ENCODE measurements around the gene IFNL1. TPM values are rescaled to one million over a fixed set of nuclear protein-coding genes. Genes with fewer than 3 reads are reported as not detected.
"Not testable (repeated sequence)": the region's sequence is repeated elsewhere in the genome, so short reads cannot be mapped to it uniquely, and the experiment has no call there.

The IFNL1 gene
- total RNA-seq, 1 donor from 2014 or later = not detected

DNA sequence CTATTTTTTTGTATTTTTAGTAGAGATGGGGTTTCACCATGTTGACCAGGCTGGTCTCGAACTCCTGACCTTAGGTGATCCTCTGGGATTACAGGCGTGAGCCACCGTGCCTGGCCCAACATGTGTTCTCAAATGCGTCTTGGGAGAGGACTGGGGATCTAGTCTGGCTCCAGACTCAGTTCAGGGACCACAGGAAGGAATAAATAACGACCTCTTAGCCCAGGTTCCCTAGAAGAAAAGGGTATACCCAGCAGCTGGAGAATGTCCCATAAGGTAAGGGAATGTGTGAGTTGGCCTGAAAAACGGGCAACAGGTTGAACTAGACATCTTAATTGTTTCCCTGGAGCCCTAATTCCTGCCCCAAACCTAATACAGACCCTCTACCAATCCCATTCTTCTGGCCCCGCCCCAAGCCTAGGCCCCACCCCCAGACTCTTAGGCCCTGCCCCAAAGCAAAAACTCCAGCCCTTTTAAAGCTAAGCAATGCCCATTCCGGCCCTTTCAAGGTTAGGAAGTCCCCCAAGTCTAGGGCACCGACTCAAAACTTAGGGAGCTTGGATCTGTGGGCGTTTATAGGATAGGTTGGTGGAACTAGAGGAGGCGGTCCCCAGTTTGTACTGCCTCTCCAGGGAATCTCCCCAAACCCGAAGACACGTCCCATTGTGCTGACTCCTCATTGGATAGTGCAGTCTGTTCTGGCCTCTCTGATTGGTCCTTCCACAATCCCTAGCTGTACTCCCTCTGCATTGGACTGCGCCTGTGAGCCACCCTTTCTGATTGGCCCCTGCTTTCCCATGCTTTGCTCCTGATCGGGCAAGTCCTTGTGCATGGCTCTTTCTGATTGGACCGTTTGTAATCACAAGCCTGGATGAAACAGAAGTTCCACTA is 29.8 kb downstream of the IFNL1 start:
- peak; percentile 38 for DNase-seq (ENCODE audit: low spot score)
- intact Hi-C loops (cut with DNase I) = loop anchor here (10.0 kb wide), 1 partner anchor 361 kb away; no protein-coding TSS in a partner anchor

GRCh38 chr19:39327363-39328045 is 31.3 kb downstream of the IFNL1 start:
- intact Hi-C loops (cut with DNase I) = loop anchor here (1.0 to 10.0 kb wide), 2 partner anchors 205 to 363 kb away; no protein-coding TSS in a partner anchor
- no peak for DNase-seq (ENCODE audit: low spot score)

DNA sequence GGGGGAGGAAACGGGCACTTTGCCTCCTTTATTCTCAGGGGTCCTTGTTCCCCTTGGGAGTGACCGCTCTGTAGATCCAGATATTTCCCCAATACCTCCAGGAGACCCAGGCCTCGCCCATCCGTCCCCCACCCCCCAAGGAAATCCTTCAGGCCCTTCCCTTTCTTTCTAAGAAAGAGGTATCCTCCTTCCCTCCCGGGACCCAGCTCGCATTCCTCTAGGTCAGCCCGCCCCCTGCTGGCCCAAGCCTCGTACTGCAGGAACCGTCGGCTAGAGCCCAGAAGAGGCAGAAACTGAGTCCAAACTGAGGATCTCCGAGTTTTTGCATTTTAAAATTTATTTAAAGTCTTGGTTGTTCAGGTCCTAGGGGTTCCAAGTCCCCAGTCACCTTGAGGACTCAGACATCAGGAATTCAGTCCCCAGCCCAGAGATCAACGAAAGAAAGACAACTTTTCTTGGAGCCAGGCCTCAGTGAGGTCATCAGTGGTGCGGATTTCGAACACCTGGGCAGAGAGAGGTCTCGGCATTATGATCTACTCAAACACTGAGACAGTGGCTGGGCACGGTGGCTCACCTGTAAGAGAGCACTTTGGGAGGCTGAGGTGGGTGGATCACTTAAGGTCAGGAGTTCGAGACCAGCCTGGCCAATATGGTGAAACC is 32.0 kb downstream of the IFNL1 start:
- DNase-seq (ENCODE audit: low spot score) = peak; percentile 92
- intact Hi-C loops (cut with DNase I) = loop anchor here (1.0 to 10.0 kb wide), 2 partner anchors 206 to 363 kb away; no protein-coding TSS in a partner anchor

DNA sequence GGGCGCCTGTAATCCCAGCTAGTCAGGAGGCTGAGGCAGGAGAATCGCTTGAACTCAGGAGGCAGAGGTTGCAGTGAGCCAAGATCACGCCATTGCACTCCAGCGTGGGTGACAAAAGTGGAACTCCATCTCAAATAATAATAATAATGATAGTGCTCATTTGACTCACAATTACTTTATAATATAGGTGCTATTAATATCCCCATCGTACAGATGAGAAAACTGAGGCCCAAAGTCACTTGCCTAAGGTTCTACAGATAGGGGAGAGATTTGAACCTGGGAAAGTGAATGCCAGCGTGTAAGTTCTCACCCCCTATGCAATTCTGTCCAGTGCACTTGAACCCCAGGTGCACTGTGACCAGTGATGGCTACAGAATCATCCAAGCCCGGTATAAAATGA is 33.7 kb downstream of the IFNL1 start:
- intact Hi-C loops (cut with DNase I) = loop anchor here (10.0 kb wide), 1 partner anchor 365 kb away; no protein-coding TSS in a partner anchor
- no peak for DNase-seq (ENCODE audit: low spot score)

- intact Hi-C loops (cut with DNase I) = no loop called here
- no peak for DNase-seq (ENCODE audit: low spot score)
Observed at GRCh38 chr19:39332293-39332692, 36.1 kb downstream of the IFNL1 start.

DNA sequence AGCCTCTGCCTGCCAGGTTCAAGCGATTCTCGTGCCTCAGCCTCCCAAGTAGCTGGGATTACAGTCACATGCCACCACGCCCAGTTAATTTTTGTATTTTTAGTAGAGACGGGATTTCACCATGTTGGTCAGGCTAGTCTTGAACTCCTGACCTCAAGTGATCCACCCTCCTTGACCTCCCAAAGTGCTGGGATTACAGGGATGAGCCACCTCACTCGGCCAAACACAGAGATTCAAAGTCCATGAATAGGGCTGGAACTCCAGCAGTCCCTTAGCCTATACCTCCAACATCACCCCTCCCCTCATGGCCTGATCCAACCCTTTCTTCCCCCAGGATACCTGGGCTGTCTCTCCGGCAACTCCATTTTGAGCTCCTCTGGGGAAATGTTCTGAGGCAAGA is 36.5 kb downstream of the IFNL1 start:
- DNase-seq (ENCODE audit: low spot score); intact Hi-C loops (cut with DNase I): not testable (repeated sequence)

GRCh38 chr19:39333507-39333906 is 37.3 kb downstream of the IFNL1 start:
- no peak for DNase-seq (ENCODE audit: low spot score)
- intact Hi-C loops (cut with DNase I) = no loop called here

- DNase-seq (ENCODE audit: low spot score) = no peak
Observed at GRCh38 chr19:39334444-39334976, 38.3 kb downstream of the IFNL1 start.

DNA sequence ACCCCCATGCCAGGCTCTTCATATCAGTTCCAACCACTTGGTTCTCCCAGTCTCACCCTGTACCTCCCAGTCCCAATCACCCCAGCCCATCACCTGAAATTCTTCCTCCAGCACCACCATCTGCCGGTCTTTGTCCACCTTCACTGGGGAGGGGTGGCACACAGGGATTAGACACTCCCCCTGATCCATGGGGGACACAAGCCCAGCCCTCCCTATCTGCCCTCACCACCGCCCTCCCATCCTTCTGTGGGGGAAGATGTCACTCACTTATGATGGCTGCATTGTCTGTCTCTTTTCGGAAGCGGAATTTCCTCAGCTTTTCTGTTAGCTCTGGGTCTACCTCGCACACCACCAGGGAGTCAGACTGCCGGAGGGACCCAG is 39.0 kb downstream of the IFNL1 start:
- intact Hi-C loops (cut with DNase I) = no loop called here
- no peak for DNase-seq (ENCODE audit: low spot score)

More at GRCh38 chr19:39334444-39334976, 38.3 kb downstream of the IFNL1 start:
- intact Hi-C loops (cut with DNase I) = no loop called here

- intact Hi-C loops (cut with DNase I) = no loop called here
Observed at GRCh38 chr19:39336483-39336882, 40.3 kb downstream of the IFNL1 start.

GRCh38 chr19:39339674-39340073 is 43.5 kb downstream of the IFNL1 start:
- intact Hi-C loops (cut with DNase I) = loop anchor here (5.0 kb wide), 1 partner anchor 73 kb away; the partner anchor contains the start of gene PLEKHG2
- DNase-seq (ENCODE audit: low spot score) = no peak

More at GRCh38 chr19:39336483-39336882, 40.3 kb downstream of the IFNL1 start:
- no peak for DNase-seq (ENCODE audit: low spot score)

- intact Hi-C loops (cut with DNase I) = loop anchor here (5.0 kb wide), 1 partner anchor 72 kb away; the partner anchor contains the start of gene PLEKHG2
- not testable (repeated sequence) for DNase-seq (ENCODE audit: low spot score)
Observed at GRCh38 chr19:39340156-39340555, 43.9 kb downstream of the IFNL1 start.

DNA sequence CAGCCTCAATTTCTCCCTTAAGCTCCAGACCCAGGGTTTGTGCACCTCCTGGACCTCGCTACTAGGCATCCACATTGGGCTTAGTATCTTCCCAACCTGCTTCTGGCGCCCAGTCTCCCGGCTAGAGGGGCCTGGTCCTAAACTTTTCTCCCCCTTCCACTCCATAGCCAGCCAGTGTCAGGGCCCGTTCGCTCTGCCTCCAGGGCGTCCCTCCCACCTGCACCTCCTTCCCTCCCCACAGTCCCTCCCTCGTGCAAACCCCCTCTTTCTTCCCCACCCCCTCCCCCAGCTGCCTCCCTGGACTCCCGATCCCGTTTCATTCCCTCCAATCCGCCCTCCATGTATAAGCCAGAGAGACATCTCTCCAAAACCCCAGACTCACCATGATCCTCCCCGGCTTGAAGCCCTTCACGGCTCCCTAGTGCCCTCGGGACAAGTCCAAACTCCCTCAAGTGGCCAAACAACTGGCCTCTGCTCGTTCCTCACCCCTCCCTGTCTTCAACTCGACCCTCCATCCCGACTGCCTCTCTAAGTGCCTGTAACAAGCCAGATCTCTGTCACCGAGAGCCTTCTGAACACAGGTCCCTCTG is 45.0 kb downstream of the IFNL1 start:
- intact Hi-C loops (cut with DNase I) = loop anchor here (5.0 kb wide), 1 partner anchor 71 kb away; the partner anchor contains the start of gene PLEKHG2
- peak; percentile 78 for DNase-seq (ENCODE audit: low spot score)

- peak; percentile 100 for DNase-seq (ENCODE audit: low spot score)
- intact Hi-C loops (cut with DNase I) = loop anchor here (1.0 to 5.0 kb wide), 2 partner anchors 30 to 70 kb away; partner anchors contain the start of gene PLEKHG2
Observed at GRCh38 chr19:39341719-39342604, 45.8 kb downstream of the IFNL1 start, which contains the start of gene SAMD4B. SAMD4B (plus strand) TSS chr19:39342421; CDS start chr19:39356894, 14,473 bp downstream.

DNA sequence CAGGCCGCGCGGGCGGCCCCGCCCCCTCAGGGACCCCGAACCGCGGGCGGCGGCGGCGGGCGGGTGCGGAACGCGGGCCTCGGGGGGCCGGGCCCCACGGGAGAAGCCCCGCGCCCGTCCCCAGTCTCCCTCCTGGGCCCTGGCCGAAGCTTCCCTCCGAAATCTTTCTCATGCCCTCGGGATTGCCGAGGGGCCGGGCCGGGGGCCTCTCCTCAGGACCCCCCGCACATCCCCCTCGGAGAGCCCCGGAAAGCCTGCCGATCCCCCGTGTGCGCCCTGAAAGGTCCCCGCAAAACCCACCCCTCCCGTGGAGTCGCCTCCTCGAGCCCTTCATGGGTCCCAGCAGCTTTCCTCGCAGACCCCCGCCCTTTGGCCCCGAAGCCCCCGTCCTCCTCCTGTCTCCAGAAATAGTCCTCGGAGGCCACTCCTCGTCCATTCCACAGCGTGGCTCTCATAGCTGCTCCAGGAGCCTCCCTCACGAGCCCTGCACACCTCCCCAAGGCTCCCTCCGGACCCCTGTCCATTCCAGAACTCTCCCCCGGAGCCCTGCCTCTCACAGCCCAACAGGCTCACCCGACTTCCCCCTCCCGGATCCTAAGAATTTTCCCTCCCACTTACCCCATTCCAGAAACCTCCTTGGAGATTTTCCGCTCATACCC is 46.6 kb downstream of the IFNL1 start:
- DNase-seq (ENCODE audit: low spot score) = peak; percentile 76
- intact Hi-C loops (cut with DNase I) = loop anchor here (1.0 to 5.0 kb wide), 2 partner anchors 30 to 70 kb away; partner anchors contain the start of gene PLEKHG2

GRCh38 chr19:39345956-39346355 is 49.7 kb downstream of the IFNL1 start:
- intact Hi-C loops (cut with DNase I) = no loop called here
- DNase-seq (ENCODE audit: low spot score) = no peak
